Suprapubic skin (tissue), 4 donors: ENCODE measurements around the gene ACKR3. TPM values are rescaled to one million over a fixed set of nuclear protein-coding genes. Genes with fewer than 3 reads are reported as not detected.

Experiments used
- DNase-seq, 2 donors: peaks; one replicate each; pipeline ENCODE4 v3.0.0-alpha.2; 2019; ENCODE audit warnings: low spot score in 2 of 2
- H3K27ac ChIP-seq: fragments of 200-600 bp; sonication (generic); one replicate; pipeline ENCODE4 v1.5.1; 2019
- H3K27me3 ChIP-seq: fragments of 200-600 bp; sonication (generic); one replicate; pipeline ENCODE4 v1.5.1; 2019
- H3K36me3 ChIP-seq: fragments of 200-600 bp; sonication (generic); one replicate; pipeline ENCODE4 v1.5.1; 2019
- H3K4me1 ChIP-seq: fragments of 200-600 bp; sonication (generic); one replicate; pipeline ENCODE4 v1.5.1; 2019
- H3K4me3 ChIP-seq: fragments of 200-600 bp; sonication (generic); one replicate; pipeline ENCODE4 v1.5.1; 2019; ENCODE audit warnings: mild to moderate bottlenecking
- H3K9me3 ChIP-seq: fragments of 200-600 bp; sonication (generic); one replicate; pipeline ENCODE4 v1.5.1; 2019
- EP300 ChIP-seq: sonication (generic); formaldehyde crosslinking; IDR thresholded peaks from one replicate; pipeline ENCODE4 v1.6.1; 2017; ENCODE audit warnings: antibody characterized with exemption
- POLR2A ChIP-seq, 2 donors: fragments of 450-650 bp; IDR thresholded peaks; one replicate each; pipeline ENCODE4 v1.6.1; 2017; ENCODE audit warnings: antibody characterized with exemption in 2 of 2, mild to moderate bottlenecking in 2 of 2, moderate library complexity in 2 of 2
- POLR2AphosphoS5 ChIP-seq, 3 donors: sonication (generic); formaldehyde crosslinking; IDR thresholded peaks; one replicate each; pipeline ENCODE4 v1.6.1; 2017; ENCODE audit warnings: antibody characterized with exemption in 3 of 3
- WGBS: methylation state at CpG from one replicate; pipeline ENCODE4 v1.1.5; 2018; 5-methylcytosine and 5-hydroxymethylcytosine counted together
- total RNA-seq, 4 donors: library from RNA; depleted of rRNA; stranded (reverse); fragments of >200 nt; gene quantifications; one replicate each; pipeline ENCODE4 v1.1.0, GENCODE V29; 2016
- TF ChIP-seq, protein P1 (sequence below), 2 donors: fragments of 200-600 bp in 1 of 2; fragments of 450-650 bp in 1 of 2; sonication (generic) in 1 of 2; IDR thresholded peaks; one replicate each; pipeline ENCODE4 v1.5.1; 2016 to 2019; ENCODE audit warnings: antibody characterized with exemption in 2 of 2, mild to moderate bottlenecking in 1 of 2, moderate library complexity in 1 of 2

Gene ACKR3
- total RNA-seq, 4 donors from 2014 or later = 15.8 to 51.5 (median 34.9) TPM

DNA sequence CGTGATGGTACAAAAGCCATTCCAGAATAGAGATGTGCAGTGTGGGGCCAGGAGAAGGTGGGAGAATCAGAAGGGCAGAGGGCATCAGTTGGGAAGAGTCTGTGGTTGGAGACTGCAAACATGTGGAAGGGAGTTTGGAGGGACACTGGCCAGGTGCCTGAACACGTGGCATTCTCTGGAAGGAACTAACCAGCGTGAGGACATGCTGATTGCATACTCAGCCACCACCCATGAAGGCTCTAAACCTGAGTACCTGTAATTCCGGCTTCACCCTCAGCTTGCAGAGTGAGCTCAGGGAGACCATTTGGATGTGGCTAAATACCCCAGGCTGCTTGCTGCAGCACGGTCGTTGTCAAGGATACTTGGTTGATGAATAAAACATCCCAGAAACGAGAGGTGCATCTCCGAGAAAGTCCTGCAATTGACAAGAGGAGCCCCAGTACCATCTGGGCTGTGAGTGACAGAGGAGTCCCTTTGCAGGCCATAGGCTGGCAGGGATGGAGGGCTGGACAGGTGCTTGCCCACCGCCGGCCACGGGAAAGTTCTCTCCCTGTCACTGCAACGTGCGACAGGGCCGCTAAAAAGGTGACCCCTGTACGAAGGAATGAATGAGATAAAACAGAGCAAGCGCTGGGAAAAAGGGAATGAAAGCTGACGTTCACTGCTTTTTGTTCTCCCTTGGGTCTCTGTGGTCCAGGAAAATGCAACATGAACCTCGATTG is 5.0 kb downstream of the ACKR3 start:
- DNase-seq = no peak
- Histone ChIP-seq H3K36me3 (no peaks in the 10 kb centered on the region), H3K4me3 (peak overlapping the region; percentile 53), H3K27ac (no peak overlapping the region), H3K9me3 (no peaks in the 10 kb centered on the region), H3K27me3 (peaks cover 2% of the 10 kb centered on the region), H3K4me1 (peaks cover 53% of the 10 kb centered on the region)
- WGBS = 57% methylated on average over 14 of the region's 18 CpGs
- no peak for TF ChIP-seq POLR2A (IDR thresholded peaks at IDR 0.05)
- no peak for TF ChIP-seq EP300
- TF ChIP-seq POLR2AphosphoS5 (IDR thresholded peaks at IDR 0.05) = no peak
- TF ChIP-seq, protein P1, sequence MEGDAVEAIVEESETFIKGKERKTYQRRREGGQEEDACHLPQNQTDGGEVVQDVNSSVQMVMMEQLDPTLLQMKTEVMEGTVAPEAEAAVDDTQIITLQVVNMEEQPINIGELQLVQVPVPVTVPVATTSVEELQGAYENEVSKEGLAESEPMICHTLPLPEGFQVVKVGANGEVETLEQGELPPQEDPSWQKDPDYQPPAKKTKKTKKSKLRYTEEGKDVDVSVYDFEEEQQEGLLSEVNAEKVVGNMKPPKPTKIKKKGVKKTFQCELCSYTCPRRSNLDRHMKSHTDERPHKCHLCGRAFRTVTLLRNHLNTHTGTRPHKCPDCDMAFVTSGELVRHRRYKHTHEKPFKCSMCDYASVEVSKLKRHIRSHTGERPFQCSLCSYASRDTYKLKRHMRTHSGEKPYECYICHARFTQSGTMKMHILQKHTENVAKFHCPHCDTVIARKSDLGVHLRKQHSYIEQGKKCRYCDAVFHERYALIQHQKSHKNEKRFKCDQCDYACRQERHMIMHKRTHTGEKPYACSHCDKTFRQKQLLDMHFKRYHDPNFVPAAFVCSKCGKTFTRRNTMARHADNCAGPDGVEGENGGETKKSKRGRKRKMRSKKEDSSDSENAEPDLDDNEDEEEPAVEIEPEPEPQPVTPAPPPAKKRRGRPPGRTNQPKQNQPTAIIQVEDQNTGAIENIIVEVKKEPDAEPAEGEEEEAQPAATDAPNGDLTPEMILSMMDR (IDR thresholded peaks at IDR 0.05) = no peak

- TF ChIP-seq POLR2AphosphoS5 (IDR thresholded peaks at IDR 0.05) (no peak), EP300 (no peak), POLR2A (IDR thresholded peaks at IDR 0.05) (no peak)
- TF ChIP-seq, protein P1 (IDR thresholded peaks at IDR 0.05) = no peak
- H3K9me3 ChIP-seq = no peaks in the 10 kb centered on the region
- WGBS = 67% methylated on average over 11 of the region's 11 CpGs
- peaks cover 2% of the 10 kb centered on the region for H3K27me3 ChIP-seq
- H3K36me3 ChIP-seq = no peaks in the 10 kb centered on the region
- DNase-seq = no peak
- peak overlapping the region; percentile 77 for H3K27ac ChIP-seq
- peaks cover 44% of the 10 kb centered on the region for H3K4me1 ChIP-seq
- no peak overlapping the region for H3K4me3 ChIP-seq
These were observed 5.9 kb downstream of the ACKR3 start for GRCh38 chr2:236575510-236575909.

- TF ChIP-seq POLR2AphosphoS5 (IDR thresholded peaks at IDR 0.05) (no peak), EP300 (no peak), POLR2A (IDR thresholded peaks at IDR 0.05) (no peak)
- TF ChIP-seq, protein P1 (IDR thresholded peaks at IDR 0.05) = no peak
These were observed 6.5 kb downstream of the ACKR3 start for GRCh38 chr2:236576087-236576486.

GRCh38 chr2:236576953-236577352 is 7.3 kb downstream of the ACKR3 start:
- H3K4me1 ChIP-seq = peaks cover 32% of the 10 kb centered on the region
- DNase-seq = no peak
- 80% methylated on average over 11 of the region's 11 CpGs for WGBS
- H3K4me3 ChIP-seq = no peak overlapping the region
- peak overlapping the region; percentile 77 for H3K27ac ChIP-seq
- no peak for TF ChIP-seq POLR2AphosphoS5 (IDR thresholded peaks at IDR 0.05)
- TF ChIP-seq POLR2A (IDR thresholded peaks at IDR 0.05) = no peak
- TF ChIP-seq, protein P1 (IDR thresholded peaks at IDR 0.05) = no peak
- TF ChIP-seq EP300 = no peak
- H3K9me3 ChIP-seq = no peaks in the 10 kb centered on the region
- peaks cover 10% of the 10 kb centered on the region for H3K36me3 ChIP-seq
- no peaks in the 10 kb centered on the region for H3K27me3 ChIP-seq

More at GRCh38 chr2:236576087-236576486, 6.5 kb downstream of the ACKR3 start:
- Histone ChIP-seq H3K27me3 (peaks cover 1% of the 10 kb centered on the region), H3K4me3 (no peak overlapping the region), H3K36me3 (peaks cover 6% of the 10 kb centered on the region), H3K9me3 (no peaks in the 10 kb centered on the region), H3K4me1 (peaks cover 38% of the 10 kb centered on the region), H3K27ac (peak overlapping the region; percentile 77)
- 83% methylated on average over 8 of the region's 8 CpGs for WGBS
- no peak for DNase-seq

- 71% methylated on average over 21 of the region's 22 CpGs for WGBS
- no peak for DNase-seq
- TF ChIP-seq EP300 (no peak), POLR2AphosphoS5 (IDR thresholded peaks at IDR 0.05) (no peak), POLR2A (IDR thresholded peaks at IDR 0.05) (no peak)
- TF ChIP-seq, protein P1 (IDR thresholded peaks at IDR 0.05) = no peak
- H3K36me3 ChIP-seq = peaks cover 17% of the 10 kb centered on the region
- no peaks in the 10 kb centered on the region for H3K9me3 ChIP-seq
- peak overlapping the region; percentile 77 for H3K27ac ChIP-seq
- H3K27me3 ChIP-seq = no peaks in the 10 kb centered on the region
- H3K4me3 ChIP-seq = no peak overlapping the region
- H3K4me1 ChIP-seq = peaks cover 26% of the 10 kb centered on the region
These were observed 8.1 kb downstream of the ACKR3 start for GRCh38 chr2:236577481-236578410.
